Memory B cell (primary cell): ENCODE measurements around the gene GFOD1.
A peak's percentile ranks its signal among the peaks of the same experiment; 100 is the strongest.

Source experiments
- ATAC-seq: fragments of 150-1000 bp; cut with Tn5 transposase; 2 replicates; pipeline ENCODE4 v1.10.0; 2021; ENCODE audit warnings: low read depth, mild to moderate bottlenecking, moderate library complexity
- DNase-seq, 2 donors: peaks; one replicate each; pipeline ENCODE4 v3.0.0; 2022; ENCODE audit warnings: low spot score in 2 of 2
- H3K27ac Mint-ChIP-seq: one replicate; pipeline ENCODE4 v1.8.0; 2022; ENCODE audit warnings: mild to moderate bottlenecking, moderate library complexity, mixed read lengths
- H3K27me3 Mint-ChIP-seq: one replicate; pipeline ENCODE4 v1.8.0; 2022; ENCODE audit warnings: mixed read lengths
- H3K36me3 Mint-ChIP-seq: one replicate; pipeline ENCODE4 v1.8.0; 2022; ENCODE audit warnings: mild to moderate bottlenecking, mixed read lengths
- H3K4me1 Mint-ChIP-seq: one replicate; pipeline ENCODE4 v1.8.0; 2022; ENCODE audit warnings: mixed read lengths
- H3K4me3 Mint-ChIP-seq: one replicate; pipeline ENCODE4 v1.8.0; 2022; ENCODE audit warnings: mild to moderate bottlenecking, moderate library complexity, mixed read lengths
- H3K9me3 Mint-ChIP-seq: one replicate; pipeline ENCODE4 v1.8.0; 2022; ENCODE audit warnings: mixed read lengths

The GFOD1 gene

GRCh38 chr6:13354331-13355042 lies 132.9 kb downstream of the GFOD1 start:
- no peak for DNase-seq
- H3K9me3 Mint-ChIP-seq, result no peaks in the 10 kb centered on the region
- H3K4me3 Mint-ChIP-seq, result peak overlapping the region; percentile 57
- H3K36me3 Mint-ChIP-seq, result no peaks in the 10 kb centered on the region
- peak overlapping the region; percentile 99 for H3K27ac Mint-ChIP-seq
- peak; percentile 19 for ATAC-seq
- H3K27me3 Mint-ChIP-seq, result no peaks in the 10 kb centered on the region
- H3K4me1 Mint-ChIP-seq, result peaks cover 50% of the 10 kb centered on the region

GRCh38 chr6:13352165-13352564 lies 135.2 kb downstream of the GFOD1 start:
- DNase-seq, result no peak

GRCh38 chr6:13351271-13351670 lies 136.1 kb downstream of the GFOD1 start:
- Mint-ChIP-seq H3K4me3 (no peak overlapping the region), H3K9me3 (no peaks in the 10 kb centered on the region)

More at GRCh38 chr6:13352165-13352564, 135.2 kb downstream of the GFOD1 start:
- H3K36me3 Mint-ChIP-seq, result no peaks in the 10 kb centered on the region
- ATAC-seq, result no peak
- no peak overlapping the region for H3K27ac Mint-ChIP-seq
- peaks cover 39% of the 10 kb centered on the region for H3K4me1 Mint-ChIP-seq
- no peak overlapping the region for H3K4me3 Mint-ChIP-seq
- H3K9me3 Mint-ChIP-seq, result no peaks in the 10 kb centered on the region
- H3K27me3 Mint-ChIP-seq, result no peaks in the 10 kb centered on the region

GRCh38 chr6:13349811-13350506 lies 137.4 kb downstream of the GFOD1 start:
- DNase-seq, result no peak
- no peaks in the 10 kb centered on the region for H3K9me3 Mint-ChIP-seq

More at GRCh38 chr6:13351271-13351670, 136.1 kb downstream of the GFOD1 start:
- no peaks in the 10 kb centered on the region for H3K36me3 Mint-ChIP-seq
- peaks cover 35% of the 10 kb centered on the region for H3K4me1 Mint-ChIP-seq
- H3K27me3 Mint-ChIP-seq, result no peaks in the 10 kb centered on the region
- no peak for DNase-seq
- no peak overlapping the region for H3K27ac Mint-ChIP-seq
- ATAC-seq, result no peak

GRCh38 chr6:13348334-13349113 lies 138.9 kb downstream of the GFOD1 start:
- H3K9me3 Mint-ChIP-seq, result no peaks in the 10 kb centered on the region
- H3K27me3 Mint-ChIP-seq, result no peaks in the 10 kb centered on the region
- H3K36me3 Mint-ChIP-seq, result peaks cover 2% of the 10 kb centered on the region
- no peak overlapping the region for H3K4me3 Mint-ChIP-seq
- DNase-seq (no peak), ATAC-seq (no peak)
- peaks cover 9% of the 10 kb centered on the region for H3K4me1 Mint-ChIP-seq
- no peak overlapping the region for H3K27ac Mint-ChIP-seq

More at GRCh38 chr6:13349811-13350506, 137.4 kb downstream of the GFOD1 start:
- peaks cover 23% of the 10 kb centered on the region for H3K4me1 Mint-ChIP-seq
- no peaks in the 10 kb centered on the region for H3K27me3 Mint-ChIP-seq
- H3K36me3 Mint-ChIP-seq, result peaks cover 2% of the 10 kb centered on the region
- no peak for ATAC-seq
- peak overlapping the region; percentile 75 for H3K27ac Mint-ChIP-seq
- H3K4me3 Mint-ChIP-seq, result no peak overlapping the region

- no peak overlapping the region for H3K4me3 Mint-ChIP-seq
- peaks cover 9% of the 10 kb centered on the region for H3K36me3 Mint-ChIP-seq
- H3K9me3 Mint-ChIP-seq, result peaks cover 8% of the 10 kb centered on the region
- H3K27me3 Mint-ChIP-seq, result no peaks in the 10 kb centered on the region
- H3K27ac Mint-ChIP-seq, result no peak overlapping the region
- DNase-seq (no peak), ATAC-seq (no peak)
- peaks cover 7% of the 10 kb centered on the region for H3K4me1 Mint-ChIP-seq
Observed at GRCh38 chr6:13346245-13346644, 141.2 kb downstream of the GFOD1 start.

GRCh38 chr6:13342414-13343019 lies 144.9 kb downstream of the GFOD1 start:
- Mint-ChIP-seq H3K4me3 (no peak overlapping the region), H3K27ac (no peak overlapping the region), H3K27me3 (no peaks in the 10 kb centered on the region), H3K9me3 (peaks cover 10% of the 10 kb centered on the region), H3K4me1 (peaks cover 27% of the 10 kb centered on the region), H3K36me3 (peaks cover 12% of the 10 kb centered on the region)
- no peak for DNase-seq
- no peak for ATAC-seq

- H3K27ac Mint-ChIP-seq, result peak overlapping the region; percentile 78
- peaks cover 10% of the 10 kb centered on the region for H3K36me3 Mint-ChIP-seq
- no peak for DNase-seq
- H3K27me3 Mint-ChIP-seq, result no peaks in the 10 kb centered on the region
- peaks cover 10% of the 10 kb centered on the region for H3K9me3 Mint-ChIP-seq
- ATAC-seq, result peak; percentile 75
- H3K4me1 Mint-ChIP-seq, result peaks cover 28% of the 10 kb centered on the region
- H3K4me3 Mint-ChIP-seq, result peak overlapping the region; percentile 63
Observed at GRCh38 chr6:13339863-13340630, 147.4 kb downstream of the GFOD1 start.

GRCh38 chr6:13338038-13338437 lies 149.4 kb downstream of the GFOD1 start:
- ATAC-seq (peak; percentile 37), DNase-seq (no peak)
- Mint-ChIP-seq H3K27me3 (no peaks in the 10 kb centered on the region), H3K27ac (peak overlapping the region; percentile 79), H3K9me3 (peaks cover 10% of the 10 kb centered on the region), H3K4me3 (peak overlapping the region; percentile 45), H3K4me1 (peaks cover 28% of the 10 kb centered on the region), H3K36me3 (peaks cover 10% of the 10 kb centered on the region)

- Mint-ChIP-seq H3K36me3 (peaks cover 3% of the 10 kb centered on the region), H3K27ac (peak overlapping the region; percentile 14), H3K4me1 (peaks cover 28% of the 10 kb centered on the region), H3K27me3 (peaks cover 2% of the 10 kb centered on the region), H3K9me3 (peaks cover 1% of the 10 kb centered on the region), H3K4me3 (peak overlapping the region; percentile 51)
- DNase-seq (peak; percentile 84 to 86), ATAC-seq (peak; percentile 67)
Observed at GRCh38 chr6:13336553-13336952, 150.8 kb downstream of the GFOD1 start.

- peaks cover 18% of the 10 kb centered on the region for H3K4me1 Mint-ChIP-seq
- no peak for ATAC-seq
- no peak overlapping the region for H3K4me3 Mint-ChIP-seq
- no peaks in the 10 kb centered on the region for H3K36me3 Mint-ChIP-seq
- H3K27ac Mint-ChIP-seq, result no peak overlapping the region
- no peak for DNase-seq
- no peaks in the 10 kb centered on the region for H3K9me3 Mint-ChIP-seq
- H3K27me3 Mint-ChIP-seq, result peaks cover 2% of the 10 kb centered on the region
Observed at GRCh38 chr6:13334953-13335352, 152.4 kb downstream of the GFOD1 start.

- Mint-ChIP-seq H3K9me3 (no peaks in the 10 kb centered on the region), H3K4me3 (no peak overlapping the region), H3K4me1 (peaks cover 15% of the 10 kb centered on the region), H3K36me3 (no peaks in the 10 kb centered on the region), H3K27ac (no peak overlapping the region), H3K27me3 (peaks cover 2% of the 10 kb centered on the region)
- no peak for ATAC-seq
- no peak for DNase-seq
Observed at GRCh38 chr6:13332349-13332706, 155.1 kb downstream of the GFOD1 start.
